HEK293 (cell line): Measurements from ENCODE around the gene MYH16.

Experiments
- CTCF ChIP-seq: fragments of 450-650 bp; formaldehyde crosslinking; IDR thresholded peaks from 2 replicates; pipeline ENCODE4 v1.5.1; 2016; ENCODE audit warnings: missing biosample characterization, missing genetic modification characterization
- HOXC10 ChIP-seq: sonication (generic); formaldehyde crosslinking; IDR thresholded peaks from 2 replicates; pipeline ENCODE4 v1.8.1; 2023; ENCODE audit warnings: mild to moderate bottlenecking, missing genetic modification reagents
- KLF7 ChIP-seq: fragments of 450-650 bp; formaldehyde crosslinking; IDR thresholded peaks from 2 replicates; pipeline ENCODE4 v1.5.1; 2016; ENCODE audit warnings: missing biosample characterization, missing genetic modification characterization, borderline replicate concordance
- ZNF274 ChIP-seq, 2 experiments: fragments of 200-500 bp in 1 of 2; fragments of 450-650 bp in 1 of 2; sonication (Bioruptor generic) in 1 of 2; formaldehyde crosslinking in 1 of 2; IDR thresholded peaks; 2 replicates each; pipeline versions ENCODE4 v1.5.1 to v1.6.1; 2014 to 2016; ENCODE audit warnings: borderline replicate concordance in 1 of 2, inconsistent platforms in 1 of 2, low read length in 1 of 2, missing biosample characterization in 1 of 2, missing genetic modification characterization in 1 of 2
- ZNF76 ChIP-seq: fragments of 450-650 bp; formaldehyde crosslinking; IDR thresholded peaks from 2 replicates; pipeline ENCODE4; 2016; ENCODE audit warnings: low read depth, missing biosample characterization, missing genetic modification characterization, borderline replicate concordance
- ZSCAN30 ChIP-seq: fragments of 450-650 bp; IDR thresholded peaks from 2 replicates; pipeline ENCODE4 v1.5.1; 2018; ENCODE audit warnings: missing biosample characterization, mild to moderate bottlenecking, missing genetic modification characterization, moderate library complexity
- TF ChIP-seq, protein P1 (sequence below): fragments of 450-650 bp; formaldehyde crosslinking; IDR thresholded peaks from 2 replicates; pipeline ENCODE4 v1.5.1; 2017; ENCODE audit warnings: missing biosample characterization, missing genetic modification characterization

DNA sequence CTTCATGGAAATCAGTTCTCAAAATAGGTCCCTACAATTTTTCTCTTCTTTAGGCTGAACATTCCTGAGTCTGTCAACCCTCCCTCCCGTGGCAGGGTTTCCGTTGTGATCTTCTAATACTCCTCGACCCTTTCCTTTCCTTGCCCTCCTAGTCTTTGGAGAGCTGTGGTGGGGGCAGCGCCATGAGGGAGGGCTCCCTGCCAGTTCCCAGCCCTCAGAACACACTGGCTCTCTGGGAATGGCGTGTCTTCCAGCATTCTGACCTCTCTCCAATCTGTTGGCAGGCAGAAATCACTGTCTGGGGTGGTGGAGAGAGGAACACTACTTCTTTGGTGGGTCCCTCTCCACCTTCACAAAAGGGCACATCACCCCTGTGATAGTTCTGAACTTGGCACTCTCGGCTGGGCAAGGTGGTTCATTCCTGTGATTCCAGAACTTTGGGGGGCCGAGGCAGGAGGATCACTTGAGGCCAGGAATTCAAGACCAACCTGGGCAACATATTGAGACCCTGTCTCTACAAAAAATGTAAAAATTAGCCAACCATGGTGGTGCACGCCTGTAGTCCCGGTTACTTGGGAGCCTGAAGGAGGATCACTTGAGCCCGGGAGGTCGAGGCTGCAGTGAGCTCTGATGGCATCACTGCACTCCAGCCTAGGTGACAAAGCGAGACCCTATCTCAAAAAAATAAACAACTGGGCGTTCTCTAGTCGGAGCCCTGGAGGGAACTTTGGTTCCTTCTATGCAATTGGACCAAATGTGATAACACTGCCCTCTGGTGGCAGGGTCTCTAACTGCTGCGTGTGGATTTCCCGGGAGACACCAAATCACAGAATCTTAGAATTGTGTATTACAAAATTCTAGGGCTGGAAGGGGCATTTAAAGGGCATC, 39.9 kb downstream of the MYH16 start:
- TF ChIP-seq ZNF76 (tag by site-specific recombination) (no peak), CTCF (tag by site-specific recombination) (peak; percentile 56), ZSCAN30 (no peak), KLF7 (tag by site-specific recombination) (no peak), HOXC10 (CRISPR knock-in tag) (no peak), ZNF274 (IDR thresholded peaks at IDR 0.05; ENCODE audit: low read length) (no peak), ZNF274 (tag by site-specific recombination; IDR thresholded peaks at IDR 0.05; ENCODE audit: borderline replicate concordance) (no peak)
- TF ChIP-seq, protein P1, sequence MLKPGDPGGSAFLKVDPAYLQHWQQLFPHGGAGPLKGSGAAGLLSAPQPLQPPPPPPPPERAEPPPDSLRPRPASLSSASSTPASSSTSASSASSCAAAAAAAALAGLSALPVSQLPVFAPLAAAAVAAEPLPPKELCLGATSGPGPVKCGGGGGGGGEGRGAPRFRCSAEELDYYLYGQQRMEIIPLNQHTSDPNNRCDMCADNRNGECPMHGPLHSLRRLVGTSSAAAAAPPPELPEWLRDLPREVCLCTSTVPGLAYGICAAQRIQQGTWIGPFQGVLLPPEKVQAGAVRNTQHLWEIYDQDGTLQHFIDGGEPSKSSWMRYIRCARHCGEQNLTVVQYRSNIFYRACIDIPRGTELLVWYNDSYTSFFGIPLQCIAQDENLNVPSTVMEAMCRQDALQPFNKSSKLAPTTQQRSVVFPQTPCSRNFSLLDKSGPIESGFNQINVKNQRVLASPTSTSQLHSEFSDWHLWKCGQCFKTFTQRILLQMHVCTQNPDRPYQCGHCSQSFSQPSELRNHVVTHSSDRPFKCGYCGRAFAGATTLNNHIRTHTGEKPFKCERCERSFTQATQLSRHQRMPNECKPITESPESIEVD, result no peak
